NCI-H1092 treated with DMSO at 0.1 percent for 48 hours (cell line): Measurements from ENCODE around the gene GPBAR1.
A peak's percentile ranks its signal among the peaks of the same experiment; 100 is the strongest.
"Not testable (repeated sequence)": the region's sequence is repeated elsewhere in the genome, so short reads cannot be mapped to it uniquely, and the experiment has no call there.

ENCODE experiments used
- DNase-seq: peaks from one replicate; lab custom pipeline; 2025; lab: John Stamatoyannopoulos, UW

The GPBAR1 gene

DNA sequence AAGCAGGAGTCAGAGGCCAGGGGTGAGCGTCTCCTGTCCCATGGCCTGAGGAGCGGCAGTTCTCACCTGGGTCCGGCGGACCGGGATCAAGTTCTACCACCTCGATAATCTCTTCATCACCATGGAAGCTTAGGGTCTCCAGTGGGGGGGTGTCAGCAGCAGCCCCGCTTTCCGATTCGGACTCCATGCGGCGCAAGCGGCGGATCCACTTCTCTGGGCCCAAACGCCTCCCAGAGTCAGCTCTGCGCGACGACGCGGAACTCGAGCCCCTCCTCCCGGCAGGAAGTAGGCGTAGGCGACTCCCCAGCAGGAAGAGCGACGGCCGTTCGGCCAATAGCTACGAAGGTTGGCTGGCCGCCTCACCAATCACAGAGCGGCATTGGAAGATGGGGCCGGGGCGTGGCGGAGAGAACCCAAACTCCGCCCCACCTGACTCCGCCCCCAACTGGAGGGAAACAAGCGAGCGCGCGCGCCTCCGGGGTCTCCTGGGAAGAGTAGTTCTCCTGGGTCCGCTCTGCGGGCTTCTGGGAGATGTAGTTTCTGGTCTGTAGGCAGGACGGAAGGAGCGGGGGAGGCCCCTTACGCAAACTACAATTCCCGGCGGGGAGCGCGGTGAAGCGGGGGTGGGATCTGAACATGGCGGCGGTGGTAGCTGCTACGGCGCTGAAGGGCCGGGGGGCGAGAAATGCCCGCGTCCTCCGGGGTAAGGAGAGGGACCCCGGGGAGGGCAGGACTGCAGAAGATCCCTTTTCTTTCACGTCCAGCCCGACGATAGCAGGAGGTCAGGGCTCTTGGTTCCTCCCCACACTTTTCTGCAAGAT, 9.3 kb downstream of the GPBAR1 start, which contains the start of the genes AAMP and PNKD:
Gene AAMP, minus strand, starts transcription at position 238 of the 821 bp plus-strand sequence. Its CDS starts 51 bp downstream, at position 187.
Gene PNKD, plus strand, starts transcription at position 620 of the 821 bp plus-strand sequence. Its CDS starts 17 bp downstream, at position 637.
- peak; percentile 98 for DNase-seq

GRCh38 chr2:218270721-218271486, 10.1 kb downstream of the GPBAR1 start:
- DNase-seq = peak; percentile 18

- no peak for DNase-seq
Observed at GRCh38 chr2:218271487-218271797, 10.6 kb downstream of the GPBAR1 start.

DNA sequence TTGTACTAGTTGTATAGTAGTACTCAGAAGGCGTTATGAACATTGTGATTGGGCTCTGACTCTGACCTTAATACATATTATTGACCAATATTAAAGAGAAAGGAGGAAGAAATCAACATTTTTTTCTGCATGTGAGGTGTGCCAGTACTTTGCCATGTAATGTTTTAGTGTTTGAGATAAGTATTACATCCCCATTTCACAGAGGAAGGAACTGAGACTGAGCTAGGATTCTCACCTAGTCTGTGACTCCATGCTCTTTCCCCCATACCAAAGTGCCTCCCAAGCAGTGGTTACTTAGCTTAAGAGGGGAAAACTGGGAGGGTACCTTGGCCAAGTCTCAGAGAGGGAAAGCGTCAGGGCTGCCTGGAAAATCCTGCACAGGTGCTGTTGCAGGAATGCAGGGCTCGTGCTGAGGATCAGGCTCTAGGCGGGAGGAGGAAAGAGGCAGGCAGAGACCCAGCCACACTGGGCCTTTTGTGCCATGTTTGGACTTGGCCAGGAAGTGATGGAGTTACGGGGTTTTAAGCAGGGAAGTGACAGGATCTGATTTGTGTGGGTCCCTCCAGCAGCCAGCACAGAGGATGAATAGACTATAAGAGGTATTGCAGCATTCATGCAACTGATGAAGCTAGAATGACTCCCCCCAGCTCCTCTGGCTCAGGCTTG, 11.2 kb downstream of the GPBAR1 start:
- DNase-seq = no peak

GRCh38 chr2:218272531-218273212, 11.9 kb downstream of the GPBAR1 start:
- DNase-seq = peak; percentile 21

GRCh38 chr2:218273214-218273907, 12.5 kb downstream of the GPBAR1 start:
- DNase-seq = not testable (repeated sequence)

DNA sequence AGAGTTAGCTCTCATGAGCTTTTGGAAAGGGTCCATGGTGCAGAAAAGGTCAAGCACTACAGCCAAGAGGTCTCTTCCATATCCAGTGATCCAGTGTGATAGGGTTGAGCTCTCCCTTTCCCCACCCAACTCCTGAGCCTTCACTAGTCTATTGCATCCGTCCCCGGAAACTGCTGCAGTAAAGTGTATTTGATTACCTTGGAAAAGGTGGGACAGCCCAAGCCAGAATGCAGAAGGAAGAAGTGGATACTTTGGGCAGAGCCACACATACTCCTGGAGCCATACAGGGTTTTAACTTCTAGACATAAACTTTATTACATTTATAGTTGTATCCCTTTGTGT, 13.1 kb downstream of the GPBAR1 start:
- no peak for DNase-seq

DNA sequence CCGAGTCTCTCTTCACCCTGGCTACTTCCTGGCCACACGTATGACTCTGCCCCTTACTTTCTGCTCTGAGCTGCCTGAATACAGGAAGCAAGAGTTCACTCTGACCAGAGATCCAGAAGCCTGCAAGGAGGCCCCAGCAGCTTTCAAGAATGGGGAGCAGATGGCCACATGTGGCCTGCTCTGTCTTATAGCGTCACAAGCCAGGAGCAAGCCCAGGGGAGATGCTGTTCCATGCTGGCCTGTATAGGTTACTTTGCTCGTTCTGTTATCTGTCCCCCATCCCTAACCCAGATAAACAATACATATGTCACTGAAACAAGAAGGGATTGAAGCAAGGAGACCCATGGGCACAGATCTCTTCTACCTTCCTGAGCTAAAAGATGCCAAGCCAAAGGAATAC, 13.8 kb downstream of the GPBAR1 start:
- no peak for DNase-seq

DNA sequence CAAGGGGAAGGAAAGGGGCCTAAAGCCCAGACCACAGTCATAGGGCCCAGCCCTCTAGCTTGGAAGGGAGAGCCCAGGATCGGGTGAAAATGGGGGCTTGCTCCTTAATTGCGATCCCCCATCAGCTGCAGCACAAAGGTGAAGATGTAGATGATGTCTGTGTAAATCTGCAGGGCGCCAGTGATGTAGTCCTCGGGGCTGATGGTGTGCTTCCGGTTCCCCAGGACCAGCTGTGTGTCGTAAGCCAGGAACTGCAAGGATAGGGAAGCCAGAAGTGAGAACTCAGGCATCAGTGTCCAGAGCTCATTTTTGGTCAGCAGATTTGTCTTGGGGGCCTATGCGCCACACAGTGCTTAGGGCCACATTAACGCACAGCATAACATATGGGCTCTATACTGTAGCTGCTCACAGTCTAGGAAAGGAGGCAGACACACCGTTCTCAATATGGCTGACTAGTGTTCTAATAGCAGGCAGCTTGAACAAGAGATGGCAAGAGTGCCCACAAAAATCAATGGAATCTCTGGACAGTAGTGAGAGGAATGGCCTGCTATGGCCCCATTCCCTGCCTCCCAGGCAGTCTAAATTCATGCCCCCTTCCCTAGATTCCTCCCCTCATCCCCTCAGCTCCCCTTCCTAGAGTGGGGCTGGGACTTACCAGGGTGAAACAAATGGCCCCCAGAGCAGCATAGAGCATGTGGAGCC, 14.7 kb downstream of the GPBAR1 start:
- DNase-seq = no peak

DNA sequence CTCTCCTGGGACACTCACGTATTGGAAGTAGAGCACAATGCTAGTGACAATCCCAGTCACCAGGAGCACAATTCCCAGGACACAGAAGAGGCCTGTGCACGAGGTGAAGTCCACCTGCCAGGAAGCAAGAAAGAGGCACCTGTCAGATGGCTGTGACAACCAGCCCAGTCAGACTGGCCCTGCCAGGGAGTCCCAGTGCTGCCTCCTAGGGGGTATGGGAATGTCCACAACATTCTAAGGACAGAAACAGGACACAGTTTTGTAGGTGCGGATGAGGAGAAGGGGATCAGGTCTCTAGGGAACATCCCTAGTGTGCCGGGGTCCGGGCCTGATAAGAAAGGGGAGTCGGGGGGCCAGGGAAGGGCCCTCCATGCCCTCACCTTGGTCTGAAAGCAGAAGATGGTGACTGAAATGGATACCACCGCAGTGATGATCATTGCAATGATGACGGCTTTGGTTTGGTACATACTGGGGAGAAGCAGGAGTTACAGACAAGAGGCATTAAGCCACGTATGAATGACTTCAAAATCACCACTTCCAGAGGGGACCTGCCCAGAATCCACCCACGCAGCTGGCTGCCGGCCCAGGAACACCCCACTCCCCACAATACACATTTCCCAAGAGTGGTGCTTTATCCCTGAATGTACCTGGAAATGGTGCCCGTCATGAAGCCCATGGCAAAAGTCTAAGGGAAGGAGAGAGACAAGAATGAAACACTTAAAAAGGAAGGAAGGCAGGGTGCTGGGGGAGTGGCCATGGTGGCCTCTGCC, 16.4 kb downstream of the GPBAR1 start:
- no peak for DNase-seq

DNA sequence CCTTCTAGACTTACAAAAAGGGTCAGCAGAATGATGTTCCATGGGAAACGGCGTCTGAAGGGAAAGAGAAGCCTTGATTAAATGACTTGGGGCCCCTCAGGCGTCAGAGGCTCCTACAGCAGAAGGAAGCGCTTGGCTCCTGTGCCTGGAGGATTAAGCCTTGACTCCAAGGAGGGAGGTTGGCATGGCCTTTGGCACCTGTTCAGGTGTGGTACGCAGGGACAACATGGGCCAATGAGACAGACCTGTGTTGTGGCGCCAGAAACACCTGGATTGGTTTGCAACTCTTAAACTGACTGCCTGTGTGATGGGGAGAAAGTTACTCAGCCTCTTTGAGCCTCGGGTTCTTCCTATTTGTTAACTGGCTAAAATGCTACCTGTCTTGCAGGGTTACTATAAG, 17.1 kb downstream of the GPBAR1 start:
- DNase-seq = no peak

- DNase-seq = no peak
Observed at GRCh38 chr2:218278531-218279360, 17.9 kb downstream of the GPBAR1 start.

- DNase-seq = no peak
Observed at GRCh38 chr2:218280260-218280870, 19.6 kb downstream of the GPBAR1 start.

- no peak for DNase-seq
Observed at GRCh38 chr2:218281449-218281848, 20.6 kb downstream of the GPBAR1 start.

GRCh38 chr2:218282173-218282991, 21.6 kb downstream of the GPBAR1 start:
- DNase-seq = peak; percentile 9

- no peak for DNase-seq
Observed at GRCh38 chr2:218284106-218284811, 23.4 kb downstream of the GPBAR1 start.

GRCh38 chr2:218285604-218286003, 24.8 kb downstream of the GPBAR1 start:
- peak; percentile 23 for DNase-seq
